Karpas-422 (cell line): ENCODE results near the gene PICK1. TPM values are rescaled to one million over a fixed set of nuclear protein-coding genes. Genes with fewer than 3 reads are reported as not detected.

Source experiments
- DNase-seq: peaks from one replicate; pipeline ENCODE4 v3.0.0-alpha.2; 2015
- H2AFZ ChIP-seq: fragments of 200-600 bp; sonication (generic); 2 replicates; pipeline ENCODE4 v1.6.1; 2014; ENCODE audit warnings: antibody characterized with exemption, low read length, mixed read lengths
- H3K27ac ChIP-seq: fragments of 200-600 bp; sonication (generic); 2 replicates; pipeline ENCODE4 v1.5.1; 2014; ENCODE audit warnings: mild to moderate bottlenecking, low read length, moderate library complexity
- H3K27me3 ChIP-seq: fragments of 200-600 bp; sonication (generic); 2 replicates; pipeline ENCODE4 v1.6.1; 2014; ENCODE audit warnings: low read length, mixed read lengths
- H3K36me3 ChIP-seq: fragments of 200-600 bp; sonication (generic); 2 replicates; pipeline ENCODE4 v1.6.1; 2014; ENCODE audit warnings: low read length, mixed read lengths; ENCODE audit not compliant: insufficient read depth
- H3K4me1 ChIP-seq: fragments of 200-600 bp; sonication (generic); 2 replicates; pipeline ENCODE4 v1.6.1; 2014; ENCODE audit warnings: mild to moderate bottlenecking, low read length, mixed read lengths
- H3K4me2 ChIP-seq: fragments of 200-600 bp; sonication (generic); 2 replicates; pipeline ENCODE4 v1.6.1; 2014; ENCODE audit warnings: low read length, low read depth, mild to moderate bottlenecking; ENCODE audit not compliant: poor library complexity, severe bottlenecking
- H3K4me3 ChIP-seq: fragments of 200-600 bp; sonication (generic); 2 replicates; pipeline ENCODE4 v1.5.1; 2014; ENCODE audit warnings: mild to moderate bottlenecking, antibody characterized with exemption, low read length, mixed read lengths
- H3K79me2 ChIP-seq: fragments of 200-600 bp; sonication (generic); 2 replicates; pipeline ENCODE4 v1.6.1; 2014; ENCODE audit warnings: mild to moderate bottlenecking, low read length, mixed read lengths
- H3K9ac ChIP-seq: fragments of 200-600 bp; sonication (generic); 2 replicates; pipeline ENCODE4 v1.6.0; 2014; ENCODE audit warnings: low read length
- H3K9me2 ChIP-seq: fragments of 200-600 bp; sonication (generic), shearing (Covaris generic); replicated peaks from 2 replicates; pipeline ENCODE4 v1.6.0; 2014; ENCODE audit warnings: mild to moderate bottlenecking, low read length, moderate library complexity; ENCODE audit not compliant: insufficient read depth
- H3K9me3 ChIP-seq: fragments of 300-700, 200-600 bp; sonication (generic); 2 replicates; pipeline ENCODE4 v1.6.1; 2014; ENCODE audit warnings: low read length, mixed read lengths
- H4K20me1 ChIP-seq: fragments of 200-600 bp; sonication (generic); 2 replicates; pipeline ENCODE4 v1.6.1; 2014; ENCODE audit warnings: mild to moderate bottlenecking, antibody characterized with exemption, low read length, low read depth; ENCODE audit not compliant: insufficient read depth
- total RNA-seq: library from RNA; depleted of rRNA; stranded (reverse); fragments of >200 nt; shearing (Covaris generic); gene quantifications from 2 replicates; pipeline ENCODE4 v1.2.3, GENCODE V29; 2014; ENCODE audit warnings: low replicate concordance

PICK1 gene
- total RNA-seq, 1 experiment from 2014 or later = 11.0 TPM

- H3K4me3 ChIP-seq = no peak overlapping the region
- H3K9me3 ChIP-seq = no peaks in the 10 kb centered on the region
- no peak overlapping the region for H2AFZ ChIP-seq
- no peaks in the 10 kb centered on the region for H3K9me2 ChIP-seq
- H4K20me1 ChIP-seq = no peaks in the 10 kb centered on the region
- no peaks in the 10 kb centered on the region for H3K36me3 ChIP-seq
- H3K4me1 ChIP-seq = no peaks in the 10 kb centered on the region
- H3K9ac ChIP-seq = no peak overlapping the region
- no peaks in the 10 kb centered on the region for H3K79me2 ChIP-seq
- H3K27me3 ChIP-seq = no peaks in the 10 kb centered on the region
- no peak overlapping the region for H3K4me2 ChIP-seq
- no peak overlapping the region for H3K27ac ChIP-seq
- DNase-seq = no peak
These were observed 29.0 kb downstream of the PICK1 start for GRCh38 chr22:38086001-38086845.

- H3K27me3 ChIP-seq = no peaks in the 10 kb centered on the region
- H4K20me1 ChIP-seq = no peaks in the 10 kb centered on the region
- H3K27ac ChIP-seq = no peak overlapping the region
- no peak overlapping the region for H3K4me3 ChIP-seq
- H3K4me1 ChIP-seq = no peaks in the 10 kb centered on the region
- H3K4me2 ChIP-seq = no peak overlapping the region
- no peaks in the 10 kb centered on the region for H3K9me3 ChIP-seq
- H3K79me2 ChIP-seq = no peaks in the 10 kb centered on the region
- H3K36me3 ChIP-seq = no peaks in the 10 kb centered on the region
- H3K9ac ChIP-seq = no peak overlapping the region
- DNase-seq = no peak
- H3K9me2 ChIP-seq = no peaks in the 10 kb centered on the region
- no peak overlapping the region for H2AFZ ChIP-seq
These were observed 29.7 kb downstream of the PICK1 start for GRCh38 chr22:38086942-38087341.

GRCh38 chr22:38087855-38088254, 30.7 kb downstream of the PICK1 start:
- H2AFZ ChIP-seq = no peak overlapping the region
- H3K79me2 ChIP-seq = no peaks in the 10 kb centered on the region
- no peaks in the 10 kb centered on the region for H3K9me2 ChIP-seq
- H4K20me1 ChIP-seq = no peaks in the 10 kb centered on the region
- H3K9me3 ChIP-seq = no peaks in the 10 kb centered on the region
- no peak overlapping the region for H3K4me2 ChIP-seq
- H3K36me3 ChIP-seq = no peaks in the 10 kb centered on the region
- no peaks in the 10 kb centered on the region for H3K27me3 ChIP-seq
- H3K4me1 ChIP-seq = no peaks in the 10 kb centered on the region
- no peak for DNase-seq
- H3K9ac ChIP-seq = no peak overlapping the region
- no peak overlapping the region for H3K27ac ChIP-seq
- H3K4me3 ChIP-seq = no peak overlapping the region

GRCh38 chr22:38088629-38089473, 31.6 kb downstream of the PICK1 start:
- Histone ChIP-seq H3K27ac (no peak overlapping the region), H3K36me3 (no peaks in the 10 kb centered on the region), H3K4me3 (no peak overlapping the region), H3K9me3 (no peaks in the 10 kb centered on the region), H3K4me2 (no peak overlapping the region), H3K4me1 (no peaks in the 10 kb centered on the region), H3K9me2 (no peaks in the 10 kb centered on the region), H4K20me1 (no peaks in the 10 kb centered on the region), H3K9ac (no peak overlapping the region), H3K27me3 (no peaks in the 10 kb centered on the region), H2AFZ (no peak overlapping the region), H3K79me2 (no peaks in the 10 kb centered on the region)
- DNase-seq = no peak

- H4K20me1 ChIP-seq = no peaks in the 10 kb centered on the region
- H3K79me2 ChIP-seq = no peaks in the 10 kb centered on the region
- no peaks in the 10 kb centered on the region for H3K9me2 ChIP-seq
- H3K9me3 ChIP-seq = no peaks in the 10 kb centered on the region
- H3K36me3 ChIP-seq = no peaks in the 10 kb centered on the region
- no peak overlapping the region for H3K9ac ChIP-seq
- no peak overlapping the region for H3K4me3 ChIP-seq
- no peak for DNase-seq
- no peak overlapping the region for H3K4me2 ChIP-seq
- H2AFZ ChIP-seq = no peak overlapping the region
- H3K27me3 ChIP-seq = no peaks in the 10 kb centered on the region
- no peaks in the 10 kb centered on the region for H3K4me1 ChIP-seq
- H3K27ac ChIP-seq = no peak overlapping the region
These were observed 32.3 kb downstream of the PICK1 start for GRCh38 chr22:38089474-38089851.

- H4K20me1 ChIP-seq = no peaks in the 10 kb centered on the region
- H3K27ac ChIP-seq = no peak overlapping the region
- no peaks in the 10 kb centered on the region for H3K27me3 ChIP-seq
- H2AFZ ChIP-seq = no peak overlapping the region
- no peak overlapping the region for H3K9ac ChIP-seq
- no peaks in the 10 kb centered on the region for H3K9me3 ChIP-seq
- no peak overlapping the region for H3K4me2 ChIP-seq
- H3K4me3 ChIP-seq = no peak overlapping the region
- H3K36me3 ChIP-seq = no peaks in the 10 kb centered on the region
- DNase-seq = no peak
- no peaks in the 10 kb centered on the region for H3K9me2 ChIP-seq
- no peaks in the 10 kb centered on the region for H3K79me2 ChIP-seq
- no peaks in the 10 kb centered on the region for H3K4me1 ChIP-seq
These were observed 39.9 kb downstream of the PICK1 start for GRCh38 chr22:38097058-38097457.

GRCh38 chr22:38097557-38098409, 40.6 kb downstream of the PICK1 start:
- no peaks in the 10 kb centered on the region for H3K36me3 ChIP-seq
- no peak overlapping the region for H3K4me2 ChIP-seq
- H3K4me3 ChIP-seq = no peak overlapping the region
- no peaks in the 10 kb centered on the region for H3K79me2 ChIP-seq
- H4K20me1 ChIP-seq = no peaks in the 10 kb centered on the region
- no peak for DNase-seq
- H3K9me3 ChIP-seq = no peaks in the 10 kb centered on the region
- H3K9ac ChIP-seq = no peak overlapping the region
- no peaks in the 10 kb centered on the region for H3K4me1 ChIP-seq
- no peaks in the 10 kb centered on the region for H3K9me2 ChIP-seq
- H2AFZ ChIP-seq = no peak overlapping the region
- H3K27ac ChIP-seq = no peak overlapping the region
- H3K27me3 ChIP-seq = no peaks in the 10 kb centered on the region
